ENCODE measurements around the gene BORCS8.

BORCS8 gene

DNA sequence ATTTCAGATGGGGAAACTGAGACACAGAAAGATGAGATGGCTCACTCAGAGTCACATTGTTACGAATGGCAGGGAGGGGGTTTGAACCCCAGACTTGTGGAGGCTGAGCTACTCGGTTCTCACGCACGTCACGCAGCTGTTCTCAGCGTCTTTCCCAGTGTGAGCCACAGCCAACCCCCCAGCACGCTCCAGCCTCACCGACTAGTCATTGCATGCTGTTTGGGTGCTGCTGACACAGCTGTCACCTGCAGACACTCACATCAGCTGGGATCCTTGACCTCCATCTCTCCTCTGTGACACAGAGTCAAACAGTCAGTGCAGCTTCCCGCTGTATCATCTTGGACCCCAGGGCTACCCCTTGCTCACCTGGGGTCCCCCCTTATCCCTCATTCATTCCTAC, 17.4 kb upstream of the BORCS8 start:
- CTCF ChIA-PET: no interaction called here
- DNase-seq (ENCODE audit: low spot score): no peak
- POLR2A ChIA-PET (ENCODE audit: low non-redundant PET): no interaction called here
- TF ChIP-seq, protein P1, sequence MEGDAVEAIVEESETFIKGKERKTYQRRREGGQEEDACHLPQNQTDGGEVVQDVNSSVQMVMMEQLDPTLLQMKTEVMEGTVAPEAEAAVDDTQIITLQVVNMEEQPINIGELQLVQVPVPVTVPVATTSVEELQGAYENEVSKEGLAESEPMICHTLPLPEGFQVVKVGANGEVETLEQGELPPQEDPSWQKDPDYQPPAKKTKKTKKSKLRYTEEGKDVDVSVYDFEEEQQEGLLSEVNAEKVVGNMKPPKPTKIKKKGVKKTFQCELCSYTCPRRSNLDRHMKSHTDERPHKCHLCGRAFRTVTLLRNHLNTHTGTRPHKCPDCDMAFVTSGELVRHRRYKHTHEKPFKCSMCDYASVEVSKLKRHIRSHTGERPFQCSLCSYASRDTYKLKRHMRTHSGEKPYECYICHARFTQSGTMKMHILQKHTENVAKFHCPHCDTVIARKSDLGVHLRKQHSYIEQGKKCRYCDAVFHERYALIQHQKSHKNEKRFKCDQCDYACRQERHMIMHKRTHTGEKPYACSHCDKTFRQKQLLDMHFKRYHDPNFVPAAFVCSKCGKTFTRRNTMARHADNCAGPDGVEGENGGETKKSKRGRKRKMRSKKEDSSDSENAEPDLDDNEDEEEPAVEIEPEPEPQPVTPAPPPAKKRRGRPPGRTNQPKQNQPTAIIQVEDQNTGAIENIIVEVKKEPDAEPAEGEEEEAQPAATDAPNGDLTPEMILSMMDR (conservative IDR thresholded peaks at IDR 0.05; ENCODE audit: low read depth): no peak
- no peak overlapping the region for H3K27ac ChIP-seq

DNA sequence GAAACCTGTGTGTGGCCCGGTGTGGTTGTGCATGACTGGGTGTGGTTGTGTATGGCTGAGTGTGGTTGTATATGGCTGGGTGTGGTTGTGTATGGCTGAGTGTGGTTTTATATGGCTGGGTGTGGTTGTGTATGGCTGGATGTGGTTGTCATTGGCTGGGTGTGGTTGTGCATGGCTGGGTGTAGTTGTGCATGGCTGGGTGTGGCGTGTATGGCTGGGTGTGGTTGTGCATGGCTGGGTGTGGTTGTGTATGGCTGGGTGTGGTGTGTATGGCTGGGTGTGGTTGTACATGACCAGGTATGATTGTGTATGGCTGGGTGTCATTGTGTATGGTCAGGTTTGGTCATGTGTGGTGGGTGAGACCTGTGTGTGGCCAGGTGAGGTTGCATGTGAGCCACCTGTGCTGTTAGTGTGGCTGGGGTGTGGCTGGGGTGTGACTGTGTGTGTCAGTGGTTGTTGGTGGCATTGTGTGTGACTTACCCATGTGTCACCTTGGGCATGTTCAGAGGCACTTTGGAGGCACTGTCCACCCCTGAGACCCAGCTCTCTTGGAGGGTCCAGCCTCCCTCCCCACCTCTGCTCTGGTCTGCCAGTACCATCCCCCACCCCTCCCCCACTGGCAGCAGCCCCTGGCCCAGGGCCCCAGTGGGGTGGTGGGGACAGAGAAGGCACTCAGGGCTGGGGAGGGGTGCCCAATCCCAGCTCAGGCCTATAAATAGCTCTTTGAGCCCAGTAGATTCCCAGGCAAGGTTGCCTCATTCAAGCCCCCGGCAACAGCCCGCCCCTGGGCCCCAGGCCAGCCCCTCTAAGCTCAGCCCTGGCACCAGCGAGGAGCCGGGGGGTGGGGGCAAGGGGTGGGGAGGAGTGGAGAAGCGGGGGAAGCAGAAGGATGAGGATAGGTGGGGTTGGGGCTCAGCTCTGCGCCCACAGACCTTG, 16.0 kb upstream of the BORCS8 start:
- CTCF ChIA-PET: interaction anchor here (1.0 kb wide), 1 partner anchor 17 kb away, joined by 3 read pairs; no protein-coding TSS in a partner anchor
- DNase-seq (ENCODE audit: low spot score): no peak
- TF ChIP-seq, protein P1 (conservative IDR thresholded peaks at IDR 0.05; ENCODE audit: low read depth): no peak
- POLR2A ChIA-PET (ENCODE audit: low non-redundant PET): no interaction called here
- H3K27ac ChIP-seq: peak overlapping the region; percentile 52; the same call in 1 of the 2 replicates

DNA sequence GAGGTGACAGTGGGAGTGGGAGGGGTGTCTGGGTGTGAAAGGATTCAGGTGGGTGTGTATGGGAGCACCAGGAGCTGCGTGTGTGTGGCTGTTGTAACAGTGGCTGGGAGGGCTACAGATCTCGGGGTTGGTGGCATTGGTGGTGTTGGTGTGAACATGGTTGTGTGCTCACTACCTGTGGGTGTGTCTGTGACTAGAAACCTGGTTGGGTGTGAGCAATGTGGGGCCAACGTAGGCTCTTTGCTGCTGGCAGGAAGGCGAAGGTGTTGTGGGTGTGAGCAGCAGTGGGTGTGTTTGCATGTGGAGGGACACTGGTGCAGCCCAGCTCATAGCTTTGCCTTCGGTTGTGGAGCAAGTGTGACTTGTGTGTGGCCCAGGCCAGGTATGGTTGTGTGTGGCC, 15.0 kb upstream of the BORCS8 start:
- POLR2A ChIA-PET (ENCODE audit: low non-redundant PET): no interaction called here
- peak overlapping the region; percentile 52; the same call in 1 of the 2 replicates for H3K27ac ChIP-seq
- CTCF ChIA-PET: interaction anchor here (1.2 kb wide), 1 partner anchor 18 kb away, joined by 3 read pairs; no protein-coding TSS in a partner anchor
- DNase-seq (ENCODE audit: low spot score): no peak
- TF ChIP-seq, protein P1 (conservative IDR thresholded peaks at IDR 0.05; ENCODE audit: low read depth): no peak

DNA sequence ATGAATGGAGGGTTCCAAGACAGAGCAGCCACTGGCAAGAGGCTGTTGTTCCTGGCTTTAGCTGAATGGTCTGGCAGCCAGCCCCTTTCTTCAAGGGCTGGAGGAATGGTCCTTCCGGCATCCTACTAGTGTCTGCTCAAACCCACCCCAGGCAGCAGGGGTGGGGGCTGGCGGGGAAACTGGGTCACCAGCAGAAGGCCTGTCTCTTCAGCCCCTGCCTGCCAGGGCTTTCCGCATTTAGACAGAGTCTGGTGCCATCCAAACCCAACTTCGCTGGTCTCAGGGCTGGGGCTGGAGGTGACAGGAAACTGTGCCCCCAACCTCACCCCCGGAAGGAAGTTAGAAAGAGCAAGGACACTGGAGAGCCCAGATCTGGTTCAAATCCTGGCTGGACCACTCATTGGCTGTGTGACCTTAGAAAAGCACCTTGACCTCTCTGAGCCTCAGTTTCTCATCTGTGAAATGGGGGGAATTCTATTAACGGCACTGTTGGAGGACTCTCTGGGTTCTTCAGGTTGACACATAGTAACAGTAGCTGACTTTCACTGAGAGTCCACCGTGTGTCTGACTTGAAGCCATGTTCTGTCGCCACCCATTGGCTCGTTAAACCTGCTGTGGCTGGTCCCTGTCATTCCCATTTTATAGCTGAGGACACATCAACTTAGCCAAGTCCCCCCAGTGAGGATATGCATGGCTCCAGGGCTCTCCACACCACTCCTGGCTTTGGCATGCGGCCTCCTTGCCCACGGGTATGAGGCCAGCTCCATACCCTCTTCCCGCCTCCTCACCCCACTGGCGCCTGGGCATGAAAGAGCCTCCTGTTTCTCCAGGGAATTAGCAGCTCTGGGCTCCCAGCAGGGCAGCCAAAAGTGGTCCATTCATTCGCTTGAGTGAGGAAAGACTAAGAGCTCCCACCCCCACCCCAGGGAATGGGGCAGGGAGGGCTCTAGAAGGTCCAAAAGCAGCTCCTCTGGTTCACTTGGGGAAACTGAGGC, 13.8 kb upstream of the BORCS8 start:
- TF ChIP-seq, protein P1 (conservative IDR thresholded peaks at IDR 0.05; ENCODE audit: low read depth): no peak
- DNase-seq (ENCODE audit: low spot score): no peak
- ChIA-PET CTCF (interaction anchor here (0.6 to 1.2 kb wide), 2 partner anchors 19 to 60 kb away, joined by 3 read pairs; no protein-coding TSS in a partner anchor), POLR2A (ENCODE audit: low non-redundant PET) (interaction anchor here (0.6 kb wide), 1 partner anchor 135 kb away, joined by 3 read pairs; no protein-coding TSS in a partner anchor)
- H3K27ac ChIP-seq: peak overlapping the region; percentile 26

DNA sequence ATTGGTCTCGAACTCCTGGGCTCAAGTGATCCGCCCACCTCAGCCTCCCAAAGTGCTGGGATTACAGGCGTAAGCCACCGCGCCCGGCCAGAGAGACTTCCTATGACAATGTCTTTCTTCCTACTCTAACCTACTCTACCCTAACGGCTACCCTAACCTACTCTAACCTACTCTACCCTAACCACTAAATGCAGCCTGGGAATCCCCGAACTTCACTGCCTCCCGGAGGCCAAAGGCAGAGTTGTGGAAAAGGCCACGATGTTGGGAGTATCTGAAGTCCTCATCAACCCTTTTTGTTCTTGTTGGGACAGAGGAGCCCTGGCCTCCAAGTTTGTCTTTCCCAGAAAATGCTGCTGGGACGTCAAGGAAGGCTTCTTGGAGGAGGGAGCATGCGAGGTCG, 12.2 kb upstream of the BORCS8 start:
- ChIA-PET CTCF (no interaction called here), POLR2A (ENCODE audit: low non-redundant PET) (interaction anchor here (0.6 kb wide), 1 partner anchor 17 kb away, joined by 6 read pairs; no protein-coding TSS in a partner anchor)
- TF ChIP-seq, protein P1 (conservative IDR thresholded peaks at IDR 0.05; ENCODE audit: low read depth): no peak
- no peak for DNase-seq (ENCODE audit: low spot score)
- H3K27ac ChIP-seq: peak overlapping the region; percentile 85; the same call in 1 of the 2 replicates

Measured in RWPE1 (cell line).